Endothelial cell of hepatic sinusoid (primary cell): ENCODE results near the gene SETD7.

Experiments
- in situ Hi-C: cut with HindIII; loops from 2 replicates; pipeline ENCODE4 v1.10.0; 2017; ENCODE audit warnings: low sequenced_read_pairs

Gene SETD7

DNA sequence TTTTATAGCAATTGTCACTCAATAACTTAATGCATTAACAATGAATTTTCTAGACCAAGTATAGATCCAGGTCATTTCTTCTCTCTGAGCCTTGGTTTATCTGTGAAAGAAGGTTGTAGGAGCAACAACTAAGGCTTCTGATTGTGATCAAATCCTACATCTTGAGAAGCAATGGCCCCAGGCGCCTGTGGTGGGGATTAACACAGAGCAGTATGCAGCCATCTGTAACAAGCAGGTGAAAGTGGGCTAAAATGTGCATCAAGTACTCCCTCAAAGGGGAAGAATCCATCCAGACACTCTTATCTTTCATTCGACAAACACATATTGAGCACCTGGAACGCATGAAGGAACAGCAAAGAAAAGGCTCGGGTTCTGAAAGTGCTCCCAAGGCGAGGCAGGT lies 19.1 kb upstream of the SETD7 start:
- in situ Hi-C loops = no loop called here

DNA sequence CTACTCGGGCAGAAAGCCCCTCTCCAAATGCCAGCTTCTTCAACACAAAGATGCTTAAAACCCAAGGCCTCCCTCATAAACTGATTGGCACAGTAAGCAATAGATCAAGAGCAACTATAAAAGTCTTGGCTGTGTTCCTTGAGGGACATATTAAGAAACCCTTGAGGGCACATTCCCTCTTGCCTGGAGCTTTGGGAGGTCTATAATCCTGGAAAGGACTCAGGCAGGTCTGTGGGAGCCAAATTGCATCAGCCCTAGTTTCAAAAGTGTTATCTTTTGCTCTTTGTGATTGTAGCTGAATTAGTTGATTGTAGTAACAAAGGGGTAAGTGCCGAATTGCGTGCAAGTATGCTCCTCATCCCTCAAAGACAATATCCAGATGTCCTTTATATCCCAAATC lies 18.6 kb upstream of the SETD7 start:
- in situ Hi-C loops = no loop called here

DNA sequence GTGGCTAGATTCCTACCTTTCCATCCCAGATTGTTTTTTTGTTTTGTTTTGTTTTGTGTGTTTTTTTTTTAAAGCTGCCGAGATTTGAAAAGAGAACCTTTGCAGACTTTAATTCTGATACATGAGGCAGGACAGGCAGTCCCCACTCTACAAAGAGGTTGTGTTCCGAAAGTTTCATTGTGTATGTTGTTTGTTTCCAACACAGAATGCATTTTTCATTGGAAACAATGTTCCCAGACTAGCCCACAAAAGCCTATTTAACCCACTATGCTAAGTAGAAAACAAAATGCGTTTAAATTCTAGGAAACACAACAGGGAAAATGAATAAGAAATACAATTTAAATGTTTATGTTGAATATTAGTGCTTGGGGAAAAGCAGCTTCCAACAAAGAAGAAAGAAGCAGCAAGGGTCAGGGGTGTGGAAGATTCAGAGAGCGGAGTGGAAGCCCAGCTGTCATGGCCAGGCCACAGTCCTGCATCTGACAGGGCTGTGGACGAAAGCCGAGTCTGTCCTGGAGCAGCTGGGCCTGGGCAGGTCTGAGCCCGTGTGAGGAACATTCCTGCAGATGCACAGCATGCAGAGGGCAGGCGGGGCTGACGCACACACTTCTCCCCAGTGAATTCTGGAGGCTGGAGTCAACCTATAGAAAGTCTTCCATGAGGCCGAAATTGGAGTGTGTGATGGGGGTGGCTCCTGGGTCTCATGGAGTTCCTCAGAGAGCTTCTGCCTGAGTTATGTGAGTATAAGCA lies 12.4 kb upstream of the SETD7 start:
- in situ Hi-C loops = no loop called here

DNA sequence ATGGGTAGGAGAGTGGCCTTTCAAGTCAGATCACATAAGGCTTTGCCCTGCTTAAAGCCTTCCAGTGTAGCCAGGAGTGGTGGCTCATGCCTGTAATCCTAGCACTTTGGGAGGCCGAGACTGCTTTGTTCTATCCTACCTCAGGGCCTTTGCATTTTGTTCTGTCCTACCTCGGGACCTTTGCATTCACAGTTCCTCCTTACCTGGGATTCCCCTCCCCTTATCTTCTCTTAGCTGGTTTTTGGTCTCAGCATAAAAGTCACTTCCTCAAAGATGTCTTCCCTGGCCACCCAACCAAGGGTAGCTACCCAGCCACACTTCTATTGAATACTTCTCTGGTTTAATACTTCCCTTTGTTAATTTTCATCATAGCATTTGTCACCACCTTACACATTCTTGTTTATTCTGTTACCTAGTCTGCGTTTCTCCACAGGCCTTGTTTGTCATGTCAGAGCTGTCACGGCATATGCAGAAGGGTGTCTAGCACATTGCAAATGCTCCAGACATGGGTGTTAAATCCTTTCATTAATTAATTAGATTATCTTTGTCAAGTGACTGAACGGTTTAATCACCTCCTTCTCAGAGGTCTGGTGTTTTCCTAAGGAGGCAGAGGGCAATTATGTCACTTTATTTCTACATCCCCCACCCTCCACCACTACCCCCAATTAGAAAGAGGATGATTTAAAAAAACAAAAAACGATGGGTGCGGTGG lies 11.3 kb upstream of the SETD7 start:
- in situ Hi-C loops = no loop called here

DNA sequence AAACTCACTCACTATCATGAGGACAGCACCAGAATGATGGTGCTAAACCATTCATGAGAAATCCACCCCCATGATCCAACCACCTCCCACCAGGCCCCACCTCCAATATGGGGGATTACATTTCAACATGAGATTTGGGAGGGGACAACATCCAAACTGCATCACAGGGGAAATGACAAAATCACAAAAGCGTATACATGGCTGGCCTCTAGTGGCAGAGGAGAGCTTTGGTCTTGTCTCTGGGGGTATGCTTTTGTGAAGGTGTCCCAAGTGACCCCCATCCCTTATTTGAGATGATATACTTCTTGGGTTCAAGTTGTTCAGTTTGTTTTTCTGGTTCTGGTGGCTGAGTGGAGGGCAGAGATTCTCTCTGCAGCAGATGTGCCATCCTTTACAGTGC lies 8.5 kb upstream of the SETD7 start:
- in situ Hi-C loops = no loop called here

DNA sequence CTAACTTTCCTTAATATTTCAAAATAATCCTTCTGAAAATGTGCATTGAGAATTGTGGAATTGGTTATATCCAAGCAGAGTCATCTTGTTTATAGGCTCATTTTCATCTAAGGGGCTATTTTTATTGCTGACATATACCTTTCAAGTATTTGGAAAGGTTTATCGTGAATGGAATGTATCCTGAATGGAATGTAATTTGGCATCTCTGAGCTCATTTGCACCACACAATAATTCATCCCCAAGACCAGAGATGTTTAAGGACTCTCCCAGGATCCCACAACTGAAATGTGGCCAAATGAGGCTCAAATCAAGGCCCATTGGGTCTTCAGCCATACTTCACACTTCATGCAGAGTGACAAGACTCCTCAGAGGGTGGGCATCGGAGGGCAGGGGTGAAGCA lies 7.5 kb upstream of the SETD7 start:
- in situ Hi-C loops = no loop called here

DNA sequence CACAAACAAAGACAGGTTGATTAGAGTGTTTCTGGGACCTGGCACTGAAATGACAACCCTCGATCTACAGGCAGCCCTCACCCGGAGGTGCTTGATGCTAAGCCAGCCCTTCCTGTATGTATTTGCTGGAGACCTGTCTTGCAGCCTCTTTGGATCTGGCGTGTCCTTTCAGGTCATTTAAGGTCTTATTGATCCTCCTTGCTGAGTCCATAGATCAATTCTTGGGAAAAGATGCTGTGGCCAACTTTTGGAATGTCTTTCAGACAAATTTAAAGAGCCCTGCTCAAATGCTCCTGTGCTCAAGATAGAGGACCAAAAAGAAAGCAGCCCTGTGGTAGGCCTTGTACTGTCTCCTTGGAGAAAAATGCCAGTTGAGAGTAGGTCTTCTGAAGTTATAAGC lies 6.8 kb upstream of the SETD7 start:
- in situ Hi-C loops = no loop called here

DNA sequence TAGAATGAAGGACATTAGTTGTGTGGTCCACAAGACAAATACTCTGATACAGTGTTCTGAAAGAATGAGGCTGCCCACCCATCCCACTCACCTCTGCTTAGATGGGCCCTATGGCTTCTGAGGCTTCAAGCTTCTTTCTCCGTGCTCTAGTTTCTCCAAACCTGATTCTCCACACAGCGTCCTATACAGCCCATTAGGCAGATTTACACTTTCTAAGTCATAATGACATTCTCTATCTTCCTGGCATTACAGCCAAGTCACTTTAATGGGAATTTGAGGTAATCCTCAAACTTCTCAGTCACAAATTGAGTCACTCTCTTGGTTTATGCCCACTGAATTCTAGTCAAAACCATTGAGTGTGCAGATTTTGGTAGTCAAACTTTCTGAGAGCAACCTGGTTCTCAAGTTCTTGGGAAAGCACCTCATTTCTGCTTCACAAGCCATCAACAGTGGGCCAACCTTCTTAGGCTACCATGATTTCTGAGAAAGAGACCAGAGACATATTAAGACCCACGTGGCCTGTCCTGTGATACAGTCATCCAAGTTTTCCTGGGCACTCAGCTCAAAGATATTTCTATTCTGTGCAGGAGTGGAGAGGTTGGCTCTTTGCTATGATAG lies 6.2 kb upstream of the SETD7 start:
- in situ Hi-C loops = no loop called here

DNA sequence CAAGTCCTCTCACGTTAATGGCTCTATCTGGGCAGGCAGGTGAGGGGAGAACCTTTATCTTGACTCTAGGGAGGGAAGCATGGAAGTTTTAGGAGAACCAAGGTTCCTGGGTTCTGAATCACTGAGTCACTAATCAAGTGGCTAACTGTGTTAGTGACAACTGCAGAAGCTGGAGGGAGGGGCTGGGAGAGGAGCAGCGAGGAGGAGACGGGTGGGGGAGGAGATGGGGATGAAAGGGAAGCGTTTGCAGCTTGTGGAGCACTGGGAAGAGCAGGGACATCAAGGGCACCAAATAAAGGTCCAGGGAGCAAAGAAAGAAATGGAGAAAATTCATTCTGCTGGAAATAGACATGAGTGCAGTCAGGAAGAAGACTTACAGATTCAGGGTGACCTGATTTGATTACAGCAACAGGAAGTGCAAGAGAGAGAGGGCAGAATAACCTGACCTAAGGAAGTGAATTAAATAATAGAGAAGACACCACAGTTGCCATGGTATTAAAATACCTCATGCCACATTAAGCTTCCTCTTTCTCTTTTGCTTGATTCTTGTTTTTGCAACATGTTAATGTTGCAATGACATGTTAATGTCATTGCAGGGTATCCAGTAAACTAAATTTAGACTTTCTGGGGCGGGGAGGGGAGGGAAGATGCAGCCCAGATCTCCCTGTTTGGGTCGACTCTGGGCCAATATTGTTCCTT lies 4.5 kb upstream of the SETD7 start:
- in situ Hi-C loops = no loop called here

DNA sequence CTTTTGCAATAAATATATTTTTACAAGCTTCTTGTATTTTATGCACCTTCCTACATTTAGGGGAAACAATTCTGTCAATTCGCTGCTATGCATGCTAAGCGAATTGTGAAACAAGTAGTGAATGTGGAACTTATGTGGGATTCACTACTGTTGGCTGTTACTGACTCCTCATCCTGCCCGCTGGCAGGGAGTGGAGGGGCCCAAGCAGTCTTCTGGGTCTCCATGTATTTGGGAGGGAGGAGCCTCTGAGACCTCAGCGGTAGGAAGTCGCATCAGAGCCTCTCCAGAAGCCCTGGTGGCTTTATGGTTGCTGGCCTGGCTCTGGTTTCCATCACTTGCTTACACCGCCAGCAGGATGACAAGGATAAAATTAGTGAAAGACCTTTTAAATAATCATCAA lies 3.7 kb upstream of the SETD7 start:
- in situ Hi-C loops = no loop called here

DNA sequence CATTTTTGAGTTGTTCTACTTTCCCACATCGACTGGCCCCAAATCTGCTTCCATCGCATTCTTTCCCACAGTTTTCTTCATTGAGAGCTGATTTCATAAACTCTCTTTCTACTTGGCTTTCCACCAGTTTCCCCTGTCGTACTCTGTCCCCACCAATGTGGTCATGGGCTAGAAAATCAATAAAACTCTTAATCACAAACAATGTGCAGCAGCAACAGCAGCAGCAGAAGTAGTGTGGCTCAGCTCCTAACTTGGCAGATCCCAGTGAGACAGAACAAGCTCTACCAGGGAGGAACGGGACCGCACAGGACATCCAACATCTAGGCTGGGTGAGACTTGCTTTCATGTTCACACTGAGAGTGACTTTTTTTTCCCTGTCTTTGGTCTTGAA lies 3.1 kb upstream of the SETD7 start:
- in situ Hi-C loops = no loop called here

DNA sequence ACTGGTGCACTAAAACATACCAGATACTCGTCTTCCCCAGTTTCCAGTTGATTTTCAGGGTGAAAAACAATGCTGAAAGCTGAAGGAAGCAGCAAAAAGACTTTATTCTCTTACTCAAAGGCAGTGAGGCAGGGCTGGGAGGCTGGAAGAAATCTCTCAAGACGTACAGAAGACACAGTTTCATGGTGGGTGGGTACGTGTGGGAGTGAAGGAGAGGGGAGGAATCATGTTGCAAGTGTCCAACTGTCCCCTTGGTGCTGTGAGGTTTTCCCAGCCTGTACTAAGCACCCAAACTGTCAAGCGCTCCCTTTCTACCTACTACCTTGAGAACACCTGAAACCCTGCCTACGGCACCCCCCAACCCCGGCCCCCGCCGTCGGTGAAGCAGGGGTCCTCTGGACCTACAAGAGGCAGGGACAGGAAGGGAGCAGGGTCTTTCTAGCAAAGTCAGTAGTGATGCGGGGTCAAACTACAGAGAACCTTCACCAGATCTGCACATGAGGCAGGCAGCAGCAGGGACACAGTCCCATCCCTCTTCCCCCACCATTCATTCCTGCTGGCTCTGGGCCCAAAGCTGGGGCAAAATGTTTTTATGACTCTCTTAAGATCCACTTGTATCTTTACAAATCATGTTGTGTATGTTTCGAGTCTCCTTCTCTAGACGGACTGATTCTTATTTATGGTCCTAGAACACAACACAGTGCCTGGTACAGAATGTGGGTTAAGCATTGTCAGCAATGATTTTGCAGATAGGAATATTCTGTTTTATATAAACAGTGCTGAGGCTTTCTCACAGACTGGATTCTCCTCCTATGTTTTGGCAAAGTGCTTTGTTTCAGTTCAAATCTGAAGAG lies 2.4 kb upstream of the SETD7 start:
- in situ Hi-C loops = no loop called here

DNA sequence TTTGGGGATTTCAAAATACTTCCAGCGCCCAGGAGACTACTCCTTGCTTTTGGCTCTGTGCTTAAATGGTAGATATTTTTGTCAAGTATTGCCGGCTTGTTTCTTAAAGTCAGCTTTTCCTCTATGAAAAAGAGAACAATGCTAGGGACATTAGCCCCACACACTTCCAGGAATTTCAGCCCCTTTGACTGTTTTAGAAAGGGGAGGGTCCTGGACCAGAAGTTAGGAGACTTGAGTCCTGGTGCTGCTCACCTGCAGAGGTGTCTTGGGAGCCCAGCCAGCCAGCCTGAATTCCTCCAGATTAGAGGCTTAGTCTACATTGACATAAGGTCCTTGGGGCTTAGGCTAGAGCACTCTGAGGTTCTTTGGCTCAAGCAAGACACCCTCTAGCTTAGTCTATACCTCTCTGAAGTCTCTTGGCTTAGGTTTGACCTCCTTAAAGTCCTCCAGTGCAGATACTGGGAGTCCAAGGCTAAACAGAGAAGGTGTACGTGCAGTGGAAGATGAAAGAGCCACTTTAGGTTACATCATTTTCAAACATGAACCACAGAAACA lies 1.6 kb upstream of the SETD7 start:
- in situ Hi-C loops = no loop called here

DNA sequence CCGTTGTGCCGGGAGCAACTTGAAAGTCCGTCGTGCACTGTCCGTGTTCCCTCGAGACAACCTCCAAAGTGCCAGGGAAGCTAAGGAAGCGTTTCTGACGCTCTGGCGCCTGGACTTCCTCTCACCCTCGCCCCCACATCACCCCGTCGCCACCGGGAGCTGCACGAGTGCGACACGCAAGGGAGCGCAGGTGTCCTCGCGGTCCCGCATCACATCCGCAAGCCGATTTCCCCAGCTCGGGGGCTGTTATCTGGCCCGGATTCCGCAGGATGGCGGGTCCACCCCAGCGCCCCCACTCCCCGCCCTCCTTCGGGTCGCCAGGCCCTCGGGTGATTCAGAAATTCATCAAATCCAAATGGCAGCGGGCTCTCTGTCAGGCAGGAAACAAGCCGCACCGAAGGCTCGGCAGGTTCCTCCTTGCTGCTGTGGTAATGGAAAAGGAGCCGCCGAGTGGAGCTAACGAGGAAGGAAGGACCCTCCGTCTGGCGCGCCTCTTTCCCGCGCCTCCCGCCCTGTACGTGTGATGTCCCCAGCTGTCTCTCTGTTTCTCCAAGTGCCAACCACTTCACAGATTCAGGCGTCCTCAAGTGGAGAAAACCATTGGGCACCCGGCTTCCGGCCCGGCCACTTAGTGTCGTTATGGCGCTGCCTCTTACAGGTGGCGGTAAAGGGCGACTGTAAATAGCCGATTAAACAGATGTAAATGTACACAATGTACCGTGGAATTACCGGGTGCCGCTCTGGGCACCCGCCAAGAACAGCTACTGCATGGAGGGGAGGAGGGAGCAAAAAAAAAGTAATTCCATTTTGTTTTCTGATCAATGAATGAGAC lies 921 bp upstream of the SETD7 start:
- in situ Hi-C loops = no loop called here

DNA sequence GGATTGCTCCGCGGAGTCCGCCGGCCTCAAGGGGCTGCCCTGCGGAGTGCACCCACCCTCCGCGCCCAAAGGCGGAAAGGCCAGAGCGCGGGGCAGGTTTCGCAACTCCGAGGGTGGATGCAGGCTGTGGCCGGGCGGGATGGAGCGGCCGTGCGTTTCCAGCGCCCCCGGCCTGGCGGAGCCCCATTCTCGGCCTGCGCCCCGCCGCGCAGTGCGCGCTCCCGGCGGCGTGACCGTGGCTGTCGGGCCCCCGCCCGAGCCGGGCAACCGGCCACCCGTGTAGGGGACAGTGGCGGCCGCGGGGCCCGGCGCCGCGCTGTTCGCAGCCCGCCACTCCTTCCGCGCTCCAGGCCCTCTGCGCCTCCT lies 331 bp downstream of the SETD7 start:
- in situ Hi-C loops = no loop called here

DNA sequence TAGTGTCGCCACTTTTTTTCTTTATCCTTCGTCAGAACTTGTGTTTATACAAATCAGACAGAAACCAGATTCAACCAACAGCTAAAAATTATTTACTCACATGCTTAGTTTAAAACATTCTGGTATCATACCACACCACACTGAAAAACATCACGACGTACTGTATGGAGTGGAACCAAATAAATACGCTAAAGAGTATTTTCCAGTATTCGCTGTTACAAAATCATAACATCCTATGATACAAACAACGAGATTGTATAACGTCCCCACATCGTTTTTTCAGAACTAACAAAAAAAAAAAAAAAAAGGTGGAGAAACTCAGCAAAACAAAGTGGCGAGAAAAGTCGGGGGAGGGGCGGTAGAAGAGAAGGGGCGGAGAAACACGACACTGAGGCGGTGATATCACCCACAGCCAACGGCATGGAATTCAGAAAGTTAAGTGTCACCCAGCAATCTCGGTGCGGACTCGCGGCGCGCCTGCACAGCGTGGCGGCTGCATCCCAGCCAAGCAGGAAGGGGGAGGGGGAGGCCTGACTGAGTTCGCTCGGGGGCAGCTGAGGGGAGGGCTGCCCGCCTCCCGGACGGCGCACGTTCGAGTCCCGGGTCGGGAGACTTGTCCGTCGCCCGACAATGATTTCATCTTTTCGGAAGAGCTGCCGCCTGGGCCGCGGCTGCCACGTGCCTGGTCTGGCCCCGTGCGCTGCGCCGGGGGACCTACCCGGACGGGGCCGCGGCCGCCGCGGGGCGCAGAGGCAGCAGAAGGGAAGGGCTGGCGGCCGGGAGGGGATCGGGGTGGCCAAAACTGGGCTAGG lies 920 bp downstream of the SETD7 start:
- in situ Hi-C loops = no loop called here

DNA sequence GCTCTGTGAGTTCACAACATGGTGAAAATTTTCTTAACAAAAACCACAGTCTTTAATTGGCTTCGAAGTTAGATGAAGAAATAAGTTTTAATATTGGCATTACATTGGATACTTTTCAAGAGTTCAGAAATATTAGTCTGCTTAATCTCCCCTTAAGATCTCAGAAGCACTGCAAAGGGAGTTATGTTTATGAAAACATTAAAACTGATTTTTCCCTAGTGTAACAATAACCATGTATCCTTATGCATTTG lies 1.5 kb downstream of the SETD7 start:
- in situ Hi-C loops = no loop called here

DNA sequence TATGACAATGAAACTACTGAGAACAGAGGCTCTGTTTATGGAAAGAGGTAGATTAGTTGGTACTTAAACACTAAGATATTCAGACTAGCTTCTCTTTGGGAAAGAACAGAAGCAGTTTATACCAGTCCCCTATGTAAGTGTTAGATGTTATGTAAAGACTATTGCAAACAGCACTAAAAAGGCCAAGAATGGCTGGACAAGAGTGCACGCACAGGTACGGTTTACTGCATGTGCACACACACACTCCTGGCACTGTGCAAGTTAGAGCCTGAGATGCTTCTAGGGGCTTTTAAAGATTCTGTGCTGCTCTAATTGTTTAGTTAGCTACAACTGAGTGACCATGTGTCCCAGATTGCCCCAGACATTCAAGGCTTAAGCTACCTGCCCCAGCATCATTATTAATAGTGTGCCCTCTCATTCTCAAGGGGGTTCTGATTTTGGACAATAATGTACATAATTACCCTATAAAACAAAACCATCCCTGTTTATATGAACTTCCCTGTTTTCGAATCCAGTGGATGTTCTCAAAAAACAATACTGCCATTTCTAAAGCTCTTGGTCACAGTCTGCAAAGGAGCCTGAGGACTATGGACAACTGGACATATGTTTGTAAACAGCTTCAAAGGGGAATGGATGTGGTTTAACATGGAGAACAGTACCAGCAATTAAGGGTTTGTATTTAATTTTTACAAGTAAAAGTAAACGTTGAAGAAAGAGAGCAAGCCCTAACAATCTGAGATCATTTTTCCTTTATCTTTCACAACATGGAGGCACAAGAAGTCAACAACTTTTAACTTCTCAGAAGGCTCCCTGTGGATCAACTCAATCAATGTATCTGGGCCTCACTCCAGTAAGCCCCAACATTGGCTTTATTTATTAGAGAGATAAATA lies 2.0 kb downstream of the SETD7 start:
- in situ Hi-C loops = no loop called here
